Activated T-cell treated with anti-CD3 and anti-CD28 coated beads for 4 hours (primary cell): ENCODE results near the gene OLA1.

Experiments used
- DNase-seq: peaks from one replicate; pipeline ENCODE4 v3.0.0-alpha.2; 2020

OLA1 gene

GRCh38 chr2:174224125-174224524 lies 24.2 kb downstream of the OLA1 start:
- DNase-seq = no peak

- no peak for DNase-seq
These were observed 24.9 kb downstream of the OLA1 start for GRCh38 chr2:174223388-174223787.

- DNase-seq = no peak
These were observed 26.2 kb downstream of the OLA1 start for GRCh38 chr2:174222154-174222553.

GRCh38 chr2:174219321-174219720 lies 29.0 kb downstream of the OLA1 start:
- no peak for DNase-seq

GRCh38 chr2:174218773-174219172 lies 29.6 kb downstream of the OLA1 start:
- DNase-seq = no peak

- DNase-seq = no peak
These were observed 30.5 kb downstream of the OLA1 start for GRCh38 chr2:174217869-174218268.

GRCh38 chr2:174211954-174212353 lies 36.4 kb downstream of the OLA1 start:
- no peak for DNase-seq

GRCh38 chr2:174210862-174211261 lies 37.5 kb downstream of the OLA1 start:
- no peak for DNase-seq

- DNase-seq = no peak
These were observed 39.0 kb downstream of the OLA1 start for GRCh38 chr2:174209325-174209724.

- DNase-seq = no peak
These were observed 40.3 kb downstream of the OLA1 start for GRCh38 chr2:174208026-174208425.

GRCh38 chr2:174205562-174205961 lies 42.8 kb downstream of the OLA1 start:
- no peak for DNase-seq

GRCh38 chr2:174202188-174202587 lies 46.1 kb downstream of the OLA1 start:
- no peak for DNase-seq

- no peak for DNase-seq
These were observed 49.3 kb downstream of the OLA1 start for GRCh38 chr2:174198846-174199564.

- no peak for DNase-seq
These were observed 53.1 kb downstream of the OLA1 start for GRCh38 chr2:174195253-174195652.

- DNase-seq = no peak
These were observed 54.6 kb downstream of the OLA1 start for GRCh38 chr2:174193737-174194136.

GRCh38 chr2:174192664-174193063 lies 55.7 kb downstream of the OLA1 start:
- no peak for DNase-seq

GRCh38 chr2:174191342-174192074 lies 56.8 kb downstream of the OLA1 start:
- no peak for DNase-seq

GRCh38 chr2:174184915-174185314 lies 63.4 kb downstream of the OLA1 start:
- no peak for DNase-seq

- no peak for DNase-seq
These were observed 63.8 kb downstream of the OLA1 start for GRCh38 chr2:174184504-174184903.

GRCh38 chr2:174183076-174183475 lies 65.3 kb downstream of the OLA1 start:
- DNase-seq = no peak

- no peak for DNase-seq
These were observed 67.0 kb downstream of the OLA1 start for GRCh38 chr2:174181368-174181767.

- DNase-seq = no peak
These were observed 67.6 kb downstream of the OLA1 start for GRCh38 chr2:174180726-174181236.

- DNase-seq = no peak
These were observed 68.1 kb downstream of the OLA1 start for GRCh38 chr2:174180165-174180724.

- no peak for DNase-seq
These were observed 70.9 kb downstream of the OLA1 start for GRCh38 chr2:174177316-174177890.
